Activated CD8-positive, alpha-beta memory T cell treated with anti-CD3 and anti-CD28 coated beads for 4 hours (primary cell): ENCODE measurements around the gene CPA2.

Experiments used
- DNase-seq, 2 donors: peaks; one replicate each; pipeline ENCODE4 v3.0.0-alpha.2; 2020; ENCODE audit warnings: low read depth in 2 of 2

The CPA2 gene

GRCh38 chr7:130279906-130280305 lies 13.2 kb downstream of the CPA2 start:
- DNase-seq = no peak

- DNase-seq = no peak
Observed at GRCh38 chr7:130281260-130281659, 14.6 kb downstream of the CPA2 start.

- DNase-seq = no peak
Observed at GRCh38 chr7:130286881-130287280, 20.2 kb downstream of the CPA2 start.

- DNase-seq = no peak
Observed at GRCh38 chr7:130288168-130288567, 21.5 kb downstream of the CPA2 start.

- DNase-seq = no peak
Observed at GRCh38 chr7:130288829-130289228, 22.2 kb downstream of the CPA2 start.

- no peak for DNase-seq
Observed at GRCh38 chr7:130289478-130289877, 22.8 kb downstream of the CPA2 start.

GRCh38 chr7:130290745-130291144 lies 24.1 kb downstream of the CPA2 start:
- DNase-seq = no peak

GRCh38 chr7:130292682-130293257 lies 26.1 kb downstream of the CPA2 start, which contains the start of gene CPA4:
TSS of gene CPA4 (plus strand) at chr7:130293161. CDS start at chr7:130293181, 20 bp downstream.
- DNase-seq = no peak

- DNase-seq = no peak
Observed at GRCh38 chr7:130293521-130293920, 26.9 kb downstream of the CPA2 start.

- no peak for DNase-seq
Observed at GRCh38 chr7:130294314-130294713, 27.7 kb downstream of the CPA2 start.

GRCh38 chr7:130296221-130296951 lies 29.7 kb downstream of the CPA2 start:
- no peak for DNase-seq

GRCh38 chr7:130297628-130298543 lies 31.2 kb downstream of the CPA2 start:
- DNase-seq = no peak

- no peak for DNase-seq
Observed at GRCh38 chr7:130298544-130299326, 32.1 kb downstream of the CPA2 start.

- DNase-seq = no peak
Observed at GRCh38 chr7:130299866-130300265, 33.2 kb downstream of the CPA2 start.

- no peak for DNase-seq
Observed at GRCh38 chr7:130301501-130302020, 34.9 kb downstream of the CPA2 start.

- DNase-seq = no peak
Observed at GRCh38 chr7:130302649-130303048, 36.0 kb downstream of the CPA2 start.

- DNase-seq = no peak
Observed at GRCh38 chr7:130303127-130303526, 36.5 kb downstream of the CPA2 start.

- DNase-seq = no peak
Observed at GRCh38 chr7:130303551-130303950, 36.9 kb downstream of the CPA2 start.

- DNase-seq = no peak
Observed at GRCh38 chr7:130303982-130304381, 37.3 kb downstream of the CPA2 start.

- no peak for DNase-seq
Observed at GRCh38 chr7:130304878-130305277, 38.2 kb downstream of the CPA2 start.

- DNase-seq = no peak
Observed at GRCh38 chr7:130305433-130306042, 38.9 kb downstream of the CPA2 start.
